Colonic mucosa (tissue), 4 donors: ENCODE results near the gene RREB1. TPM values are rescaled to one million over a fixed set of nuclear protein-coding genes. Genes with fewer than 3 reads are reported as not detected.

Experiments used
- DNase-seq: peaks from one replicate; pipeline ENCODE4 v3.0.0-alpha.2; 2020
- H3K27ac ChIP-seq: fragments of 200-600 bp; one replicate; pipeline ENCODE4 v1.8.0; 2021
- H3K27me3 ChIP-seq: fragments of 200-600 bp; one replicate; pipeline ENCODE4 v1.8.0; 2021
- H3K36me3 ChIP-seq: fragments of 200-600 bp; one replicate; pipeline ENCODE4 v1.8.0; 2021
- H3K4me1 ChIP-seq: fragments of 200-600 bp; one replicate; pipeline ENCODE4 v1.8.0; 2021; ENCODE audit warnings: mild to moderate bottlenecking
- H3K4me3 ChIP-seq: fragments of 200-600 bp; one replicate; pipeline ENCODE4 v1.8.0; 2021
- H3K9ac ChIP-seq, 2 donors: one replicate each; pipeline ENCODE4 v1.7.0; 2013; ENCODE audit warnings: control low read depth in 2 of 2, low read depth in 2 of 2, low read length in 2 of 2
- H3K9me3 ChIP-seq: fragments of 200-600 bp; one replicate; pipeline ENCODE4 v1.8.0; 2021
- CTCF ChIP-seq: fragments of 200-600 bp; IDR thresholded peaks from one replicate; pipeline ENCODE4 v1.8.0; 2022; ENCODE audit warnings: antibody characterized with exemption, mild to moderate bottlenecking
- intact Hi-C: fragments of 100-400 bp; cut with DNase I; formaldehyde crosslinking; loops from one replicate; pipeline ENCODE4 v1.14.1; 2022
- total RNA-seq, 2 donors: library from RNA; stranded (reverse); fragmentation: NEBNext Ultra II Directional in 1 of 2; extraction: Animal tissue kit (Norgen Biotek cat#: 25700) in 1 of 2; gene quantifications; one replicate each; pipeline ENCODE4 v1.2.1, GENCODE V29; 2021
- donor health status: healthy.
- donor health status: DM: no; HTN: no; CAD: no.
- donor health status: DM: no; HTN: no; CAD: no.

Gene RREB1
- total RNA-seq, 2 donors from 2014 or later = 79.0 to 81.3 TPM

GRCh38 chr6:7150381-7151064, 42.8 kb downstream of the RREB1 start:
- H3K27me3 ChIP-seq = no peaks in the 10 kb centered on the region
- no peak overlapping the region for H3K27ac ChIP-seq
- no peak overlapping the region for H3K4me3 ChIP-seq
- H3K9ac ChIP-seq = no peak overlapping the region
- DNase-seq = no peak
- intact Hi-C loops = no loop called here
- no peak for TF ChIP-seq CTCF
- no peaks in the 10 kb centered on the region for H3K9me3 ChIP-seq
- H3K36me3 ChIP-seq = no peaks in the 10 kb centered on the region
- peaks cover 24% of the 10 kb centered on the region for H3K4me1 ChIP-seq

- Histone ChIP-seq H3K27ac (peak overlapping the region; percentile 57), H3K36me3 (no peaks in the 10 kb centered on the region), H3K9me3 (no peaks in the 10 kb centered on the region), H3K4me1 (peaks cover 19% of the 10 kb centered on the region), H3K27me3 (no peaks in the 10 kb centered on the region), H3K4me3 (no peak overlapping the region), H3K9ac (no peak overlapping the region)
- intact Hi-C loops = no loop called here
- no peak for TF ChIP-seq CTCF
- no peak for DNase-seq
These were observed 43.6 kb downstream of the RREB1 start for GRCh38 chr6:7151381-7151780.

- H3K9me3 ChIP-seq = no peaks in the 10 kb centered on the region
- no peaks in the 10 kb centered on the region for H3K27me3 ChIP-seq
- intact Hi-C loops = no loop called here
- H3K4me1 ChIP-seq = peaks cover 9% of the 10 kb centered on the region
- peak overlapping the region in 1 of 2 donors; percentile 48 for H3K9ac ChIP-seq
- H3K36me3 ChIP-seq = no peaks in the 10 kb centered on the region
- no peak for TF ChIP-seq CTCF
- H3K27ac ChIP-seq = peak overlapping the region; percentile 57
- no peak overlapping the region for H3K4me3 ChIP-seq
- no peak for DNase-seq
These were observed 44.7 kb downstream of the RREB1 start for GRCh38 chr6:7152462-7152861.

- DNase-seq = no peak
- Histone ChIP-seq H3K27me3 (no peaks in the 10 kb centered on the region), H3K4me3 (no peak overlapping the region), H3K9ac (peak overlapping the region in 1 of 2 donors; percentile 23), H3K27ac (peak overlapping the region; percentile 23), H3K9me3 (no peaks in the 10 kb centered on the region), H3K36me3 (no peaks in the 10 kb centered on the region), H3K4me1 (peaks cover 9% of the 10 kb centered on the region)
- intact Hi-C loops = no loop called here
- TF ChIP-seq CTCF = no peak
These were observed 46.0 kb downstream of the RREB1 start for GRCh38 chr6:7153789-7154188.

- Histone ChIP-seq H3K4me3 (no peak overlapping the region), H3K4me1 (peaks cover 9% of the 10 kb centered on the region), H3K36me3 (no peaks in the 10 kb centered on the region), H3K27me3 (no peaks in the 10 kb centered on the region), H3K27ac (peak overlapping the region; percentile 23), H3K9ac (no peak overlapping the region), H3K9me3 (no peaks in the 10 kb centered on the region)
- intact Hi-C loops = no loop called here
- no peak for DNase-seq
- TF ChIP-seq CTCF = no peak
These were observed 46.8 kb downstream of the RREB1 start for GRCh38 chr6:7154341-7155139.
